Endothelial cell (in vitro differentiated cells): ENCODE results near the gene INTU. TPM values are rescaled to one million over a fixed set of nuclear protein-coding genes. Genes with fewer than 3 reads are reported as not detected.
A peak's percentile ranks its signal among the peaks of the same experiment; 100 is the strongest.

Experiments
- DNase-seq: peaks from one replicate; pipeline ENCODE4 v3.0.0; 2021; ENCODE audit warnings: low spot score
- H3K27ac Mint-ChIP-seq: one replicate; pipeline ENCODE4 v1.8.0; 2021; ENCODE audit warnings: mixed read lengths, inconsistent platforms; ENCODE audit not compliant: unreplicated experiment
- H3K27me3 Mint-ChIP-seq: one replicate; pipeline ENCODE4 v1.8.0; 2021; ENCODE audit warnings: mild to moderate bottlenecking, moderate library complexity, mixed read lengths, inconsistent platforms; ENCODE audit not compliant: unreplicated experiment
- H3K36me3 Mint-ChIP-seq: one replicate; pipeline ENCODE4 v1.8.0; 2021; ENCODE audit warnings: mild to moderate bottlenecking, low read depth, mixed read lengths, inconsistent platforms; ENCODE audit not compliant: unreplicated experiment
- H3K4me1 Mint-ChIP-seq: one replicate; pipeline ENCODE4 v1.8.0; 2021; ENCODE audit warnings: mild to moderate bottlenecking, mixed read lengths, inconsistent platforms; ENCODE audit not compliant: unreplicated experiment
- H3K4me3 Mint-ChIP-seq: one replicate; pipeline ENCODE4 v1.8.0; 2021; ENCODE audit warnings: mild to moderate bottlenecking, mixed read lengths, inconsistent platforms; ENCODE audit not compliant: unreplicated experiment
- H3K9me3 Mint-ChIP-seq: one replicate; pipeline ENCODE4 v1.8.0; 2021; ENCODE audit warnings: mixed read lengths, inconsistent platforms; ENCODE audit not compliant: unreplicated experiment
- CTCF ChIP-seq: fragments of 200-600 bp; sonication (generic); IDR thresholded peaks from one replicate; pipeline ENCODE4 v1.5.0; 2021; ENCODE audit warnings: antibody characterized with exemption; ENCODE audit not compliant: unreplicated experiment
- total RNA-seq: library from RNA; stranded (reverse); fragmentation: NEBNext Ultra II Directional; extraction: Animal tissue kit (Norgen Biotek cat#: 25700); gene quantifications from one replicate; pipeline ENCODE4 v1.2.1, GENCODE V29; 2021; ENCODE audit not compliant: unreplicated experiment

Gene INTU
- total RNA-seq, 1 donor from 2014 or later: 6.4 TPM

DNA sequence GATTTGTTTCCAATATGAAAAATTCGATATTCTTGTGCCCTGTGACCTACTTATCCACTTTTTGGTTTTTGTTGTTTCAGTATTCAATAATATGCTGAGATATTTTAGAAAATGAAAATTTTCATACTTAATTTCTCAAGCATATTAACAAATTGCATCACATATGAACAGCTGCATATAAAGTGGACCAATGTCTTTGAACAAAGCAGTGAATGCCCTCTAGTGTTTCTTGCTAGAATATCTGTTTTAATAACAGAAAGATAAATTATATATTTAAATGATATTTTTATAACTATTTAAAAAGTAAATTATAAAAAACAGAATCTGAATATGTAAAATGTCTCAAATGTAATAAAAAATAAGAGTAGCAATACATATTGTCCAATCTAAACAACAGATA is 31.7 kb upstream of the INTU start:
- DNase-seq: no peak
- H3K4me1 Mint-ChIP-seq: peaks cover 6% of the 10 kb centered on the region
- H3K27me3 Mint-ChIP-seq: no peaks in the 10 kb centered on the region
- no peaks in the 10 kb centered on the region for H3K36me3 Mint-ChIP-seq
- H3K9me3 Mint-ChIP-seq: no peaks in the 10 kb centered on the region
- no peak overlapping the region for H3K4me3 Mint-ChIP-seq
- H3K27ac Mint-ChIP-seq: no peak overlapping the region
- no peak for TF ChIP-seq CTCF

- H3K36me3 Mint-ChIP-seq: no peaks in the 10 kb centered on the region
- DNase-seq: no peak
- no peak overlapping the region for H3K4me3 Mint-ChIP-seq
- peaks cover 6% of the 10 kb centered on the region for H3K4me1 Mint-ChIP-seq
- H3K27ac Mint-ChIP-seq: no peak overlapping the region
- H3K27me3 Mint-ChIP-seq: no peaks in the 10 kb centered on the region
- TF ChIP-seq CTCF: peak; percentile 54
- no peaks in the 10 kb centered on the region for H3K9me3 Mint-ChIP-seq
Measured at GRCh38 chr4:127604949-127605709, 27.6 kb upstream of the INTU start.

- Mint-ChIP-seq H3K27me3 (no peaks in the 10 kb centered on the region), H3K4me1 (peaks cover 6% of the 10 kb centered on the region), H3K4me3 (no peak overlapping the region), H3K27ac (no peak overlapping the region), H3K36me3 (no peaks in the 10 kb centered on the region), H3K9me3 (no peaks in the 10 kb centered on the region)
- no peak for DNase-seq
- no peak for TF ChIP-seq CTCF
Measured at GRCh38 chr4:127606823-127607222, 25.9 kb upstream of the INTU start.

- peaks cover 6% of the 10 kb centered on the region for H3K4me1 Mint-ChIP-seq
- H3K4me3 Mint-ChIP-seq: no peak overlapping the region
- no peaks in the 10 kb centered on the region for H3K9me3 Mint-ChIP-seq
- H3K27ac Mint-ChIP-seq: no peak overlapping the region
- H3K36me3 Mint-ChIP-seq: no peaks in the 10 kb centered on the region
- no peaks in the 10 kb centered on the region for H3K27me3 Mint-ChIP-seq
- TF ChIP-seq CTCF: no peak
- DNase-seq: no peak
Measured at GRCh38 chr4:127609484-127609883, 23.3 kb upstream of the INTU start.

DNA sequence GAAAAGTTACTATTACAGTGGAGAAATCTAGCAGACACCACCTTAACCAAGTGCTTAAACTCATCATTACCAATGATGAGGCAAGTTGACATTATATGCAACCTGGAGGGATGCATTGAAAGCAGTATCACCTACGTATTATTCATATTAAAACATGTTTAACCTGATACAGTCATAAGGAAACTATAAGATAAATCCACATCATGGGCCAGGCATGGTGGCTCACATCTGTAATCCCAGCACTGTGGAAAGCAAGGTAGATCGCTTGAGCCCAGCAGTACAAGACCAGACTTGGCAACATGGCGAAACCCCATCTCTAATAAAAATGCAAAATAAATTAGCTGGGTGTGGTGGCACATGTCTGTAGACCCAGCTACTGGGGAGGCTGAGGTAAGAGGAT is 22.3 kb upstream of the INTU start:
- no peaks in the 10 kb centered on the region for H3K4me1 Mint-ChIP-seq
- no peak overlapping the region for H3K4me3 Mint-ChIP-seq
- no peaks in the 10 kb centered on the region for H3K9me3 Mint-ChIP-seq
- no peak for TF ChIP-seq CTCF
- H3K36me3 Mint-ChIP-seq: no peaks in the 10 kb centered on the region
- no peak for DNase-seq
- H3K27ac Mint-ChIP-seq: no peak overlapping the region
- H3K27me3 Mint-ChIP-seq: no peaks in the 10 kb centered on the region
